ENCODE measurements around the gene LRRC4B.
"Not testable (repeated sequence)": the region's sequence is repeated elsewhere in the genome, so short reads cannot be mapped to it uniquely, and the experiment has no call there.

The LRRC4B gene

GRCh38 chr19:50481351-50482149 is 86.7 kb downstream of the LRRC4B start:
- no peak for DNase-seq

- no peak for DNase-seq
Measured at GRCh38 chr19:50480281-50481111, 87.7 kb downstream of the LRRC4B start.

GRCh38 chr19:50479761-50480251 is 88.4 kb downstream of the LRRC4B start:
- DNase-seq, result no peak

- peak; percentile 60 for DNase-seq
Measured at GRCh38 chr19:50478901-50479715, 89.1 kb downstream of the LRRC4B start.

GRCh38 chr19:50477751-50478515 is 90.3 kb downstream of the LRRC4B start:
- DNase-seq, result no peak

DNA sequence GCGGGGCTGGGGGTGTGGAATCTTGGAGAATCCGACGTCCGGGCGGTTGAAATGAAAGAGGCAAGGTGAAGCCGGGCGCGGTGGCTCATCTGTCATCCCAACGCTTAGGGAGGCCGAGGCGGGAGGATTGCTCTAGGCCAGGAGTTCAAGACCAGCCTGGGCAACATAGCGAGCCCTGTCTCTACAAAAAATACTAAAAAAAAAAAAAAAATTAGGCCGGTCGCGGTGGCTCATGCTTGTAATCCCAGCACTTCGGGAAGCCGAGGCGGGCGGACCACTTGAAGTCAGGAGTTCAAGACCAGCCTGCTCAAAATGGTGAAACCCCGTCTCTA is 91.4 kb downstream of the LRRC4B start:
- no peak for DNase-seq

GRCh38 chr19:50476224-50476906 is 91.9 kb downstream of the LRRC4B start, which contains the start of the genes EMC10 and GARIN5A:
EMC10 (plus strand) TSS chr19:50476507; CDS start chr19:50476545, 38 bp downstream.
GARIN5A (minus strand) TSS chr19:50476848; CDS start chr19:50476388, 460 bp downstream.
- peak; percentile 47 for DNase-seq

- no peak for DNase-seq
Measured at GRCh38 chr19:50475736-50476223, 92.5 kb downstream of the LRRC4B start.

DNA sequence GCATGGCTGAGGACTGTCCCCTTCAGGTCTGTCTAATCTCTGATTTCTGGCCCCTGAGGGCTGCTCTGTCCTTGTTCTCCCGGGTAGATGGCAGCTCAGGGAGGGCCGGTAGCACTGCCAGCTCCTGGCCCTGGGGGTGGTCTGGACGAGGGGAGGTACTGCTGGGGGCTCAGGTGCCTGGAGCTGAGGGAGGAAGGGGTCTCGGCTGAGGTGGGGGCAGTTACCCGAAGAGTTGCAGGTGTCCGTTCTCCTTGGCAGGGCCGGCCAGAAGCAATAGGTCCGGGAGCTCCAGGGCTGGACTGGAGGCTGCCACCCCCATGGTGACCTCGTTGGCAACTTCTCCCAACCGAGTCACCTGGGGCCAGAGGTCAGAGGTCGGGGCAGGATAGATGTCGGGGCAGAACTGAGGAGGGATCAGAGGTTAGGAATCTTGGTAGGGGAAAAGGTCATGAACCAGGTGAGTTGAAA is 93.1 kb downstream of the LRRC4B start:
- no peak for DNase-seq

GRCh38 chr19:50473336-50473735 is 94.9 kb downstream of the LRRC4B start:
- not testable (repeated sequence) for DNase-seq

GRCh38 chr19:50468818-50469217 is 99.4 kb downstream of the LRRC4B start:
- DNase-seq, result no peak

- no peak for DNase-seq
Measured at GRCh38 chr19:50467566-50467965, 100.7 kb downstream of the LRRC4B start.
